Activated B cell treated with CpG ODN at 0.5 μM for 24 hours (primary cell): ENCODE results near the gene AFTPH. TPM values are rescaled to one million over a fixed set of nuclear protein-coding genes. Genes with fewer than 3 reads are reported as not detected.
"Not testable (repeated sequence)": the region's sequence is repeated elsewhere in the genome, so short reads cannot be mapped to it uniquely, and the experiment has no call there.

Experiments used
- ATAC-seq: fragments of 200-7000 bp; cut with Tn5 transposase; one replicate; pipeline ENCODE4 v1.10.0; 2021; ENCODE audit warnings: low read depth, mild to moderate bottlenecking, moderate library complexity
- CTCF ChIA-PET: fragments of 350-600 bp; sonication (Branson Sonifier 250); formaldehyde crosslinking; loops from one replicate; lab custom pipeline; 2021; ENCODE audit warnings: antibody characterized with exemption; lab: Charles Lee
- POLR2A ChIA-PET: fragments of 350-600 bp; sonication (Branson Sonifier 250); formaldehyde crosslinking; loops from one replicate; lab custom pipeline; 2021; ENCODE audit warnings: antibody characterized with exemption; lab: Charles Lee
- DNase-seq: peaks from one replicate; pipeline ENCODE4 v3.0.0; 2022
- H3K27ac Mint-ChIP-seq: one replicate; pipeline ENCODE4 v1.8.0; 2020; ENCODE audit warnings: mixed read lengths
- H3K27me3 Mint-ChIP-seq: one replicate; pipeline ENCODE4 v1.8.0; 2021; ENCODE audit warnings: mixed read lengths
- H3K36me3 Mint-ChIP-seq: one replicate; pipeline ENCODE4 v1.8.0; 2021; ENCODE audit warnings: low read depth, mixed read lengths
- H3K4me1 Mint-ChIP-seq: one replicate; pipeline ENCODE4 v1.8.0; 2021; ENCODE audit warnings: mixed read lengths
- H3K4me3 Mint-ChIP-seq: one replicate; pipeline ENCODE4 v1.8.0; 2020; ENCODE audit warnings: mild to moderate bottlenecking, mixed read lengths
- H3K9me3 Mint-ChIP-seq: one replicate; pipeline ENCODE4 v1.8.0; 2020; ENCODE audit warnings: mixed read lengths
- CTCF ChIP-seq: fragments of 200-600 bp; IDR thresholded peaks from one replicate; pipeline ENCODE4 v1.8.0; 2022; ENCODE audit warnings: antibody characterized with exemption, mild to moderate bottlenecking
- intact Hi-C: fragments of 100-400 bp; cut with micrococcal nuclease; formaldehyde crosslinking; loops from one replicate; pipeline ENCODE4 v1.15.1; 2024
- total RNA-seq: library from RNA; stranded (reverse); gene quantifications from 2 replicates; pipeline ENCODE4 v1.2.3, GENCODE V29; 2022

The AFTPH gene
- total RNA-seq, 1 donor from 2014 or later: 81.3 TPM

- no peaks in the 10 kb centered on the region for H3K27me3 Mint-ChIP-seq
These were observed 1.1 kb downstream of the AFTPH start for GRCh38 chr2:64525317-64525613.

GRCh38 chr2:64526034-64526433 lies 1.9 kb downstream of the AFTPH start:
- Mint-ChIP-seq H3K9me3 (no peaks in the 10 kb centered on the region), H3K27me3 (no peaks in the 10 kb centered on the region), H3K27ac (peak overlapping the region; percentile 100), H3K4me3 (peak overlapping the region; percentile 99), H3K36me3 (peaks cover 34% of the 10 kb centered on the region), H3K4me1 (peaks cover 62% of the 10 kb centered on the region)
- ChIA-PET CTCF (no interaction called here), POLR2A (interaction anchor here (1.0 to 5.0 kb wide), 7 partner anchors 118 to 702 kb away, joined by 3 to 50 read pairs (median 6); partner anchors contain the start of genes ACTR2 and SERTAD2)
- no peak for DNase-seq
- no peak for TF ChIP-seq CTCF
- ATAC-seq: no peak
- intact Hi-C loops: loop anchor here (5.0 kb wide), 2 partner anchors 241 to 314 kb away; no protein-coding TSS in a partner anchor

More at GRCh38 chr2:64525317-64525613, 1.1 kb downstream of the AFTPH start:
- ATAC-seq (peak; percentile 16), DNase-seq (no peak)
- H3K9me3 Mint-ChIP-seq: no peaks in the 10 kb centered on the region
- H3K4me1 Mint-ChIP-seq: peaks cover 54% of the 10 kb centered on the region
- H3K36me3 Mint-ChIP-seq: peaks cover 30% of the 10 kb centered on the region
- POLR2A ChIA-PET: interaction anchor here (0.6 to 5.0 kb wide), 29 partner anchors 9 to 702 kb away, joined by 3 to 50 read pairs (median 6); partner anchors contain the start of genes ACTR2, RAB1A, SERTAD2 and SLC1A4
- intact Hi-C loops: loop anchor here (1.0 to 5.0 kb wide), 7 partner anchors 9 to 684 kb away; partner anchors contain the start of genes SLC1A4 and UGP2
- H3K27ac Mint-ChIP-seq: peak overlapping the region; percentile 100
- peak overlapping the region; percentile 99 for H3K4me3 Mint-ChIP-seq
- CTCF ChIA-PET: interaction anchor here (1.1 to 3.5 kb wide), 3 partner anchors 36 to 197 kb away, joined by 4 to 93 read pairs (median 4); no protein-coding TSS in a partner anchor
- no peak for TF ChIP-seq CTCF

GRCh38 chr2:64530946-64531345 lies 6.8 kb downstream of the AFTPH start:
- intact Hi-C loops, H3K9me3 Mint-ChIP-seq, H3K27ac Mint-ChIP-seq, H3K4me3 Mint-ChIP-seq, CTCF ChIA-PET, ATAC-seq, POLR2A ChIA-PET, H3K27me3 Mint-ChIP-seq, DNase-seq: not testable (repeated sequence)
- peaks cover 84% of the 10 kb centered on the region for H3K4me1 Mint-ChIP-seq
- H3K36me3 Mint-ChIP-seq: peaks cover 31% of the 10 kb centered on the region

- DNase-seq (no peak), ATAC-seq (no peak)
- H3K4me1 Mint-ChIP-seq: peaks cover 79% of the 10 kb centered on the region
- no peaks in the 10 kb centered on the region for H3K9me3 Mint-ChIP-seq
- H3K36me3 Mint-ChIP-seq: peaks cover 32% of the 10 kb centered on the region
- H3K27me3 Mint-ChIP-seq: no peaks in the 10 kb centered on the region
- TF ChIP-seq CTCF: no peak
- no peak overlapping the region for H3K4me3 Mint-ChIP-seq
- CTCF ChIA-PET: interaction anchor here (1.6 kb wide), 1 partner anchor 8 kb away, joined by 4 read pairs; the partner anchor contains the start of gene AFTPH
- POLR2A ChIA-PET: no interaction called here
- intact Hi-C loops: no loop called here
- peak overlapping the region; percentile 46 for H3K27ac Mint-ChIP-seq
These were observed 7.9 kb downstream of the AFTPH start for GRCh38 chr2:64532030-64532429.

- H3K36me3 Mint-ChIP-seq: peaks cover 25% of the 10 kb centered on the region
- intact Hi-C loops: loop anchor here (1.0 kb wide), 2 partner anchors 8 to 9 kb away; no protein-coding TSS in a partner anchor
- no peak overlapping the region for H3K27ac Mint-ChIP-seq
- CTCF ChIA-PET: no interaction called here
- H3K9me3 Mint-ChIP-seq: no peaks in the 10 kb centered on the region
- H3K27me3 Mint-ChIP-seq: no peaks in the 10 kb centered on the region
- peaks cover 76% of the 10 kb centered on the region for H3K4me1 Mint-ChIP-seq
- TF ChIP-seq CTCF: no peak
- ATAC-seq (no peak), DNase-seq (no peak)
- H3K4me3 Mint-ChIP-seq: no peak overlapping the region
- POLR2A ChIA-PET: interaction anchor here (0.6 to 3.4 kb wide), 2 partner anchors 9 to 205 kb away, joined by 3 to 19 read pairs; partner anchors contain the start of gene AFTPH
These were observed 9.8 kb downstream of the AFTPH start for GRCh38 chr2:64533882-64534281.
